Activated naive CD4-positive, alpha-beta T cell treated with anti-CD3 and anti-CD28 coated beads, Interleukin-2, amount 50 U/mL, for 16 hours (primary cell): Measurements from ENCODE around the gene AMN.

Experiments used
- DNase-seq: peaks from one replicate; pipeline ENCODE4 v3.0.0-alpha.2; 2020

Gene AMN

GRCh38 chr14:102929241-102930137 lies 7.0 kb downstream of the AMN start:
- DNase-seq, result no peak

- DNase-seq, result no peak
Measured at GRCh38 chr14:102930138-102930752, 7.8 kb downstream of the AMN start.

GRCh38 chr14:102930753-102931579 lies 8.5 kb downstream of the AMN start:
- no peak for DNase-seq

GRCh38 chr14:102931580-102932285 lies 9.3 kb downstream of the AMN start:
- DNase-seq, result no peak

- no peak for DNase-seq
Measured at GRCh38 chr14:102932484-102933248, 10.2 kb downstream of the AMN start.

- no peak for DNase-seq
Measured at GRCh38 chr14:102933618-102934231, 11.3 kb downstream of the AMN start.

GRCh38 chr14:102935756-102936155 lies 13.3 kb downstream of the AMN start:
- DNase-seq, result no peak

- DNase-seq, result no peak
Measured at GRCh38 chr14:102937331-102938175, 15.1 kb downstream of the AMN start.

GRCh38 chr14:102938191-102938590 lies 15.7 kb downstream of the AMN start:
- no peak for DNase-seq

GRCh38 chr14:102939329-102939728 lies 16.9 kb downstream of the AMN start:
- no peak for DNase-seq

- DNase-seq, result no peak
Measured at GRCh38 chr14:102939820-102940561, 17.5 kb downstream of the AMN start.

GRCh38 chr14:102940729-102941362 lies 18.4 kb downstream of the AMN start:
- no peak for DNase-seq

- no peak for DNase-seq
Measured at GRCh38 chr14:102941419-102942011, 19.1 kb downstream of the AMN start.

GRCh38 chr14:102942069-102942468 lies 19.6 kb downstream of the AMN start:
- no peak for DNase-seq

- DNase-seq, result no peak
Measured at GRCh38 chr14:102943454-102943853, 21.0 kb downstream of the AMN start.

GRCh38 chr14:102943979-102944378 lies 21.5 kb downstream of the AMN start:
- DNase-seq, result no peak

- no peak for DNase-seq
Measured at GRCh38 chr14:102944448-102945330, 22.2 kb downstream of the AMN start.
